NCI-H2081 (cell line): Measurements from ENCODE around the gene GPR52.
A peak's percentile ranks its signal among the peaks of the same experiment; 100 is the strongest.
"Not testable (repeated sequence)": the region's sequence is repeated elsewhere in the genome, so short reads cannot be mapped to it uniquely, and the experiment has no call there.

Experiments
- DNase-seq, 2 experiments: peaks; one replicate each; lab custom pipeline; 2025; lab: John Stamatoyannopoulos, UW

Gene GPR52

DNA sequence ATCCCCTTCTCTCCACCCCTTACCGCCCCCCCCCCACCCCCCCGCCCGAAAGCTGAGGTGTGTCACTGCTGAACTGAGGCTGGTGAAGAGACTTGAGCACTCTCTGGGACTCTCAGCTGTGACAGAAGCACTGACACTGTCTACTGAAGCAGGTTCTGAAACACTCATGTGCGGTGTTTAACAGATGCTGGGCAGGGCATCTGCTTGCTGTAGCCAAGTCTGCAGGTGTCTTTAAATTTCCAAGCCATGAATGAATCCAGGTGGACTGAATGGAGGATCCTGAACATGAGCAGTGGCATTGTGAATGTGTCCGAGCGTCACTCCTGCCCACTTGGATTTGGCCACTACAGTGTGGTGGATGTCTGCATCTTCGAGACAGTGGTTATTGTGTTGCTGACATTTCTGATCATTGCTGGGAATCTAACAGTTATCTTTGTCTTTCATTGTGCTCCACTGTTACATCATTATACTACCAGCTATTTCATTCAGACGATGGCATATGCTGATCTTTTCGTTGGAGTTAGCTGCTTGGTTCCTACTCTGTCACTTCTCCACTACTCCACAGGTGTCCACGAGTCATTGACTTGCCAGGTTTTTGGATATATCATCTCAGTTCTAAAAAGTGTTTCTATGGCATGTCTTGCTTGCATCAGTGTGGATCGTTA is at the start of gene GPR52:
Gene GPR52, plus strand, starts transcription at position 99 of the 665 bp plus-strand sequence. Its CDS starts 148 bp downstream, at position 247.
- no peak for DNase-seq

DNA sequence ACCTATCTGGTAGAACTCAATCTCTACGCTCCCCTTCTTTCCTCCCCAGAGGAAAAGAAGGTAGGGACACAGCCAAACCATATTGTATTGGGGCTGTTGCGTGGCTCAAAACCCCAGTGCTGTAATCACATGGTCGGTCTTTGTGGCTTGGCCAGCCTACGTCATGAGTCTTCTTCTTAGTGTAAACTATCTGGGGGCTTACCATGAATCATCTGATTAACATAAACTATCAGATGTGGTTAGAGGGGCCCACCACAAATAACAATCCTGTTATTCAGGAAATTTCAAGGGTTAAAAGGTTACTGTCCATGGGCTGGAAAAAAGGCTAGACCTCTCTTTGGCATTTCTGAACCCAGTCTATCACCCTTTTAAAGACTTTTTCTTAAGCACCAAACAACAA is 49.5 kb upstream of the GPR52 start:
- DNase-seq, result no peak

GRCh38 chr1:174399211-174399610 is 48.6 kb upstream of the GPR52 start:
- DNase-seq, result no peak

DNA sequence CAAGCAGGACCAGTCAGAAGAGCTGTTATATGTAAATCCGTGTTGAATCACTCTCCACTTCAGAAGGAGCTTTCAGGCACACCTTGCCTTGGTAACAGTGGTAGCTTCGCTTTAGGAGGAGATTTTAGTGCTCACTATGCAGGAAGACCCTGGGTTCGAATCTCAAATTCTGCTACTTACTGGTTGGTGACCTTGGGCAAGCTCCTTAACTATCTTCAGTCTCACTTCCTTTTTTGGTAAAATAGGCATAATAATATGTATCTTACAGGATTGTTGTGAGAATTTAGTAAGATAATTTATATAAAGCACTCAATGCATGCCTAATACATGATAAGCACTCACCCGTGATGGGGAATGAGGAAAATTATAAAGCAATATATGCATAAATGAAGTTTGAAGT is 46.7 kb upstream of the GPR52 start:
- DNase-seq, result no peak

GRCh38 chr1:174405219-174405618 is 42.5 kb upstream of the GPR52 start:
- DNase-seq, result peak; percentile 10 to 77

DNA sequence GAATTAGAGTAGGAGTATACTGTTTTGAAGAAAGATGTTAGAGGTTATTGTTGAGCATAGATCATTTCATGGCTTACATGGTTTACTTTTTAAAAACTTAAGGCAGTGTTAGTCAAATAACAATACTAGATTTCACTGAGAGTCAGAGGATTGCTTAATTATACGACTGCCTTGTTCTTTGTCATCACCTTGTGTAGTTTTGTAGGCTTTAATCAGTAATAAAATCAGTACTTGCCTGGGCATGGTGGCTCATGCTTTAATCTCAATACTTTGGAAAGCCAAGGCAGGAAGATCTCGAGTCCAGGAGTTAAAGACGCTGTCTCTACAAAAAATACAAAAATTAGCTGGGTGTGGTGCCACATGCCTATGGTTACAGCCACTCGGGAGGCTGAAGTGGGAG is 41.3 kb upstream of the GPR52 start:
- no peak for DNase-seq

DNA sequence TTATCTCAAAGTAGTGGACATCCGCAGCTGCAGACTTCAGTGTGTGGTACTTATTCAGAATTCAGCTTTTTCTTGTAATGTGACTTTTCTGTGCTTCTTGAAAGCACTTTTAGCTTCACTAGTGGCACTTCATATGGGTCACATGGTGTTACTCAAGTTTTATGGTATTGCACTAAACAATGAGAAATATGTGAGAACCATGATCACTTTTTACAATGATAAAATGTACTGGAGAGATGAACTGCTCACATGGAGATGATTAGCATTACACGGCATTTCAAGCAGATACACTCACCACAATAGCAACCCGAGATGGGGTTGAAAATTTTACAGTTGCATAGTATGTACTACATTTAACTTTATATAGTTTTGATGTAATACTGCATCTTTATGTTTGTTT is 40.1 kb upstream of the GPR52 start:
- no peak for DNase-seq

DNA sequence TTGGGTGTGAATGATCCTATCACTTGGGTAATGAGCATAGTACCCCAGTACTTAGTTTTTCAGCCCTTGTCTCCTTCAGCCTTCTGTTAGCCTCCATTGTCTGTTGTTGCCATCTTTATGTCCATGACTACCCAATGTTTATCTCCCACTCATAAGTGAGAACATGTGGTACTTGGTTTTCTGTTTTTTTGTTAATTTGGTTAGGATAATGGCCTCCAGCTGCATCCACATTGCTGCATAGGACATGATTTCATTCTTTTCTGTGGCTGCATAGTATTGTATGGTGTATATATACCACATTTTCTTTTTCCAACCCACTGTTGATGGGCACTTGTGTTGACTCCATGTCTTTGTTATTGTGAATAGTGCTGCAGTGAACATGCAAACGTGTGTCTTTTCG is 39.6 kb upstream of the GPR52 start:
- DNase-seq, result no peak

- not testable (repeated sequence) for DNase-seq
Measured at GRCh38 chr1:174409801-174410200, 38.0 kb upstream of the GPR52 start.

DNA sequence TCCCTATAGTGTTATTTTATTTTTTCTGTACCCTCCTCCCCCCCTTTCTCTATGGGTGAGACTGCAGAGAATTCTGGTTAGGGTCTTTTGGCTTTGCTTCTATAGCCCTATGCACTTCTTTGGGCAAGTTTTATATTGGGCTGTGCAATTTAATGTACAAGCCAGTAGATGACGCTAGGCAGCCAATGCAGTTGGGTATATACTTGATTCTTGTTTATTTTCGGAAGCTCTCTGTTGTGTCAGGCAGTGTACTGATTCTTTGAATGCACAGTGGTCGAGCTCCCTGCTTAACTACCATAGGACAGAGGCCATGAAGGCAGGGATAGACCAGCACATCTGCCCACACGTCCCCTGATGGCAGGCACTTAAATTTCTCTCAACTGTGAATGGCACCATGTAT is 34.1 kb upstream of the GPR52 start:
- DNase-seq, result peak; percentile 6 to 27

- no peak for DNase-seq
Measured at GRCh38 chr1:174414203-174414602, 33.6 kb upstream of the GPR52 start.

DNA sequence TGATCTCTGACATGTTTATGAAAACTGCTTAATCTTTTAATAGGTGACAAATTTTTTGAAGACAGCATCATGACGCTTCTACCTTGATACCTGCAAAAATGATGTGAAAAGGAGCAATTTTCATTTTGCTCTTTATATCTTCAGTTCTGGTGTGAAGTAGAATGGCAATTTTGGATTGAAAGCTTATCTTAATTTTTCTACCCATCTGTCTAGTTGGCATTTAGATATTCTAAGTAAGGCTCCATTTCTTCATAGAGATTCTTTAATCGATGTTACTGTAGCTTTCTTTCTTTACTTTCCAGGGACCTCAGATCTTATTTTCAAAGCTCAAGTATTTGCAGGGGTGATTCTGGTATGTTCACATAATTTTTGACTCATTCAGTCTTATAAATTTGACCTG is 32.3 kb upstream of the GPR52 start:
- no peak for DNase-seq

DNA sequence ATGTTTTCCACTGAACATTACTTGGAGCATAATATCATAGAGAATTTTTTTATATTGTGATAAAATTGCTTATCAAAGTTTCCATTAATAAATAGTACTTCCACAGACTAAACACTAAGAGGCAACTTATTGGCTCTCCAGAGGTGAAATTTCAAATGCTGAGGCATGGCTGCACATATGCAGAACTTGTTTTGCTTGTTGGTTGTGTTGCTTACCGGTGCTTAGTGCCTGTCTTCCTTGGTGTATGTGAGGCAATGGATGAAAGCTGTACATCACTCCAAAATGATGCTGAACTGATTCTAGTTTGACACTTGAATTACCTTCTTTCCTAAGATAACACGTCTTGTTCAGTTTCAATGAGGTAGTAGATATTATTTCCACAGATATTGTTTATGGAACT is 29.8 kb upstream of the GPR52 start:
- no peak for DNase-seq

DNA sequence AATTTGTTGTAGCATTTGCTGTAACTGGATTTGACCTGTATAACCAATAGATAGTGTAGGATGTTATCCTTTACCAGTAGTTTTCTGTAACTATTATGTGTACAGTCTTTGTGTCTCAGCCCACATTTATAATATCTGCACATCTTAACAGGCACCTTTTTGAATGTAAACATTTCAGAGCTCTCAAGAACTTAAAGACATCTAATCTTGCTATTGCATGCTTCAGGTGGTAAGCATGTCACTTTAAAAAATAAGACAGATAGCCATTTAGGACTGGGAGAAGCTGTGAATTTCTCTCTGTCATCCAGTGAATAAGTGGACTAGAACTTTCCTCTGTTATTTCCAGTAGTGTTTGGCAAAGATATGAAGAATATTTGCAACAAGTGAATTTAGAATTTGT is 22.6 kb upstream of the GPR52 start:
- DNase-seq, result no peak

GRCh38 chr1:174426153-174426552 is 21.6 kb upstream of the GPR52 start:
- no peak for DNase-seq

- DNase-seq, result no peak
Measured at GRCh38 chr1:174428033-174428432, 19.7 kb upstream of the GPR52 start.

- no peak for DNase-seq
Measured at GRCh38 chr1:174428739-174429138, 19.0 kb upstream of the GPR52 start.

- no peak for DNase-seq
Measured at GRCh38 chr1:174433451-174433850, 14.3 kb upstream of the GPR52 start.

GRCh38 chr1:174445351-174445750 is 2.4 kb upstream of the GPR52 start:
- no peak for DNase-seq

DNA sequence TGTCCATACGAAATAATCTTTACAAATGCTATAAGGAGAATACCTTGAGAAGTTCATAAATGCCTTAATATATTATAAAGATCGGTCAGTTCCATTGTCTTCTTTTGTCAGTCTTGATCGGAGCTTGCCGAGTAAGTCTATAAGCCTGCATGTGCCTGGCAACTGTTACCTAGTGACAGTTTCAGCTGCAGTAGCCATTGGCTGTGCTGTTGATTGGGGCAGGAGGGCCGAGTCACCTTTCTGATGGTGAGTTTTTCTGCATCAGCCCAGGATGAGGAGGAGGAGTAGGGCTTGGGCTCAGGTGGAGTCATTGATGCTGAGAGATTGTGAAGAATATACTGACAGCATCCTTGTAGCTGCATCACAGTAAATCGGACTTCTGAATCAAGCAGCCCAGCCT is 1.9 kb upstream of the GPR52 start:
- no peak for DNase-seq

DNA sequence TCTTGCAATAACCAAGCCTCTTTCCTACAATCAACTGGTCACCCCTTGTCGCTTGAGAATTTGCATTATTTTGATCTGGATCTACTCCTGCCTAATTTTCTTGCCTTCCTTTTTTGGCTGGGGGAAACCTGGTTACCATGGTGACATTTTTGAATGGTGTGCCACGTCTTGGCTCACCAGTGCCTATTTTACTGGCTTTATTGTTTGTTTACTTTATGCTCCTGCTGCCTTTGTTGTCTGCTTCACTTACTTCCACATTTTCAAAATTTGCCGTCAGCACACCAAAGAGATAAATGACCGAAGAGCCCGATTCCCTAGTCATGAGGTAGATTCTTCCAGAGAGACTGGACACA is 743 bp downstream of the GPR52 start:
- peak; percentile 12 to 45 for DNase-seq

GRCh38 chr1:174448974-174449373 is 1.2 kb downstream of the GPR52 start:
- no peak for DNase-seq

DNA sequence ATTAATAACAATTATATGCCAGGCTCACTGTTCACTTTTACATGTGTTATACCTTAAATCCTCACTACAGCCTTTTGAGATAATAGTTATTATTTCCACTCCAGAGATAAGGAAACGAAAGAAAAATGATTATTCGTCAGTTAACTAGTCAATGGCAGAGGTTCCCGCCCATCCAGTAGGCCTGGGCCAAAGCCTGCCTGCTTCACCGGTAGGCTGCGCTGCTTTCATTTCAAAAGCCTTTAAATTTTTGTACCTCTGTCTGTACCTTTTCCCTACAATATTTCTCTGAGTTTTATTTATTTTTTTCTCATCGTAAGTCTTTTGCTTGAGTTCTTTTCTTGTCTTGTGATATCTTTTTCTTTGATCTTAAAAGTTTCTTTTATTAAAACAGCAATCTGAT is 3.6 kb downstream of the GPR52 start:
- DNase-seq, result no peak

GRCh38 chr1:174465855-174466254 is 18.1 kb downstream of the GPR52 start:
- no peak for DNase-seq

GRCh38 chr1:174466607-174467006 is 18.8 kb downstream of the GPR52 start:
- no peak for DNase-seq
